Peyer's patch (tissue), 4 donors: ENCODE measurements around the gene PLEKHH3. TPM values are rescaled to one million over a fixed set of nuclear protein-coding genes. Genes with fewer than 3 reads are reported as not detected.

Source experiments
- DNase-seq, 3 donors: peaks; one replicate each; pipeline ENCODE4 v3.0.0-alpha.2; 2017 to 2019
- H3K27ac ChIP-seq, 4 donors: fragments of 200-600 bp; sonication (generic); one replicate each; pipeline ENCODE4 v1.5.1; 2016 to 2019
- H3K27me3 ChIP-seq, 2 donors: fragments of 200-600 bp; sonication (generic); one replicate each; pipeline ENCODE4 v1.5.1; 2019
- H3K36me3 ChIP-seq, 3 donors: fragments of 200-600 bp; sonication (generic); one replicate each; pipeline ENCODE4 v1.5.1; 2016 to 2019
- H3K4me1 ChIP-seq, 4 donors: fragments of 200-600 bp; sonication (generic); one replicate each; pipeline ENCODE4 v1.5.1; 2016 to 2019
- H3K4me3 ChIP-seq, 4 donors: fragments of 200-600 bp; sonication (generic); 1 replicate in 3 of 4; 2 replicates in 1 of 4; pipeline ENCODE4 v1.5.1; 2016 to 2019; ENCODE audit warnings: mild to moderate bottlenecking in 1 of 4
- H3K9me3 ChIP-seq, 4 donors: fragments of 200-600 bp; sonication (generic); one replicate each; pipeline ENCODE4 v1.5.1; 2016 to 2019; ENCODE audit warnings: mild to moderate bottlenecking in 1 of 4
- POLR2A ChIP-seq, 2 donors: fragments of 450-650 bp; IDR thresholded peaks; one replicate each; pipeline ENCODE4 v1.5.1; 2017; ENCODE audit warnings: antibody characterized with exemption in 2 of 2, mild to moderate bottlenecking in 2 of 2, moderate library complexity in 2 of 2
- total RNA-seq, 4 donors: library from RNA; depleted of rRNA; stranded (reverse); fragments of >200 nt; gene quantifications; one replicate each; pipeline ENCODE4 v1.1.0, GENCODE V29; 2016
- TF ChIP-seq, protein P1 (sequence below), 6 experiments: fragments of 450-650 bp in 4 of 6; fragments of 200-600 bp in 2 of 6; sonication (generic) in 1 of 6; IDR thresholded peaks; one replicate each; pipeline ENCODE4 v1.5.1; 2017 to 2019; ENCODE audit warnings: antibody characterized with exemption in 6 of 6, mild to moderate bottlenecking in 3 of 6, moderate library complexity in 1 of 6

Gene PLEKHH3
- total RNA-seq, 4 donors from 2014 or later: 3.5 to 14.0 (median 10.8) TPM

- Histone ChIP-seq H3K9me3 (no peaks in the 10 kb centered on the region), H3K4me3 (no peak overlapping the region), H3K4me1 (no peaks in the 10 kb centered on the region), H3K36me3 (peaks cover 0 to 9% (median 0%) of the 10 kb centered on the region in 3 donors), H3K27me3 (no peaks in the 10 kb centered on the region), H3K27ac (no peak overlapping the region)
- no peak for TF ChIP-seq POLR2A (IDR thresholded peaks at IDR 0.05)
- TF ChIP-seq, protein P1, sequence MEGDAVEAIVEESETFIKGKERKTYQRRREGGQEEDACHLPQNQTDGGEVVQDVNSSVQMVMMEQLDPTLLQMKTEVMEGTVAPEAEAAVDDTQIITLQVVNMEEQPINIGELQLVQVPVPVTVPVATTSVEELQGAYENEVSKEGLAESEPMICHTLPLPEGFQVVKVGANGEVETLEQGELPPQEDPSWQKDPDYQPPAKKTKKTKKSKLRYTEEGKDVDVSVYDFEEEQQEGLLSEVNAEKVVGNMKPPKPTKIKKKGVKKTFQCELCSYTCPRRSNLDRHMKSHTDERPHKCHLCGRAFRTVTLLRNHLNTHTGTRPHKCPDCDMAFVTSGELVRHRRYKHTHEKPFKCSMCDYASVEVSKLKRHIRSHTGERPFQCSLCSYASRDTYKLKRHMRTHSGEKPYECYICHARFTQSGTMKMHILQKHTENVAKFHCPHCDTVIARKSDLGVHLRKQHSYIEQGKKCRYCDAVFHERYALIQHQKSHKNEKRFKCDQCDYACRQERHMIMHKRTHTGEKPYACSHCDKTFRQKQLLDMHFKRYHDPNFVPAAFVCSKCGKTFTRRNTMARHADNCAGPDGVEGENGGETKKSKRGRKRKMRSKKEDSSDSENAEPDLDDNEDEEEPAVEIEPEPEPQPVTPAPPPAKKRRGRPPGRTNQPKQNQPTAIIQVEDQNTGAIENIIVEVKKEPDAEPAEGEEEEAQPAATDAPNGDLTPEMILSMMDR (IDR thresholded peaks at IDR 0.05): no peak
- no peak for DNase-seq
Measured at GRCh38 chr17:42694524-42694923, 17.7 kb upstream of the PLEKHH3 start.

DNA sequence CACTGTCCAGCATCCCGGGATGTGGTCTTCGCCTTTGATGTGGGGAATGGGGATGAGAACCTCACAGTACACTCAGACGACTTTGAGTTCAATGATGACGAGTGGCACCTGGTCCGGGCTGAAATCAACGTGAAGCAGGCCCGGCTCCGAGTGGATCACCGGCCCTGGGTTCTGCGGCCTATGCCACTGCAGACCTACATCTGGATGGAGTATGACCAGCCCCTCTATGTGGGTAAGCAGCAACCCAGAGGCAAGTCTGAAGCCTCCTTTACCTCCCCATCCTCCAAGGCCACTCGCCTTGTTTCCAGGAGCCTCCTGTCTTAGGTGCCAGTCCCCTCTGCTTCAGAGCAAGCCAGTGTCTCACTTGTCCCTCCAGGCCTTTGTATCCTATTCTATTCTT lies 15.7 kb upstream of the PLEKHH3 start:
- Histone ChIP-seq H3K4me1 (no peaks in the 10 kb centered on the region), H3K4me3 (no peak overlapping the region), H3K36me3 (peaks cover 0 to 9% (median 0%) of the 10 kb centered on the region in 3 donors), H3K27ac (no peak overlapping the region), H3K9me3 (no peaks in the 10 kb centered on the region), H3K27me3 (no peaks in the 10 kb centered on the region)
- TF ChIP-seq, protein P1 (IDR thresholded peaks at IDR 0.05): no peak
- no peak for TF ChIP-seq POLR2A (IDR thresholded peaks at IDR 0.05)
- DNase-seq: no peak

DNA sequence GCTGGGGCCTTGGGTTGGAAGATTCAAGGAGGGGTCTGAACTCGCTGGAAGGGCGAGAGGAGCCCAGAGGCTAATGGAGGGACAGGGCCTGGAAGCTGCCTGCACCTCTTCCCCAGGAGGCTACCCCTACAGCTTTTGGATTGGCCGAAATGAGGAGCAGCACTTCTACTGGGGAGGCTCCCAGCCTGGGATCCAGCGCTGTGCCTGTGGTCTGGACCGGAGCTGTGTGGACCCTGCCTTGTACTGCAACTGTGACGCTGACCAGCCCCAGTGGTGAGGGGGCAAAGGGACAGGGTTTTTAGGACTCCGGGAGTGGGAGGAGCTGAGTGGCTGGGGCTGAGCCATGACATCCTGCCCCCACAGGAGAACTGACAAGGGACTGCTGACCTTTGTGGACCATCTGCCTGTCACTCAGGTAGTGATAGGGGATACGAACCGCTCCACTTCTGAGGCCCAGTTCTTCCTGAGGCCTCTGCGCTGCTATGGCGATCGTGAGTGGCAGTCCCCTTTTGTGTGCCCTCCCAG lies 14.3 kb upstream of the PLEKHH3 start:
- H3K27ac ChIP-seq: no peak overlapping the region
- H3K4me3 ChIP-seq: no peak overlapping the region
- no peak for DNase-seq
- TF ChIP-seq, protein P1 (IDR thresholded peaks at IDR 0.05): no peak
- no peak for TF ChIP-seq POLR2A (IDR thresholded peaks at IDR 0.05)
- no peaks in the 10 kb centered on the region for H3K4me1 ChIP-seq
- no peaks in the 10 kb centered on the region for H3K27me3 ChIP-seq
- no peaks in the 10 kb centered on the region for H3K9me3 ChIP-seq
- H3K36me3 ChIP-seq: peaks cover 0 to 8% (median 0%) of the 10 kb centered on the region in 3 donors

- peaks cover 0 to 3% (median 0%) of the 10 kb centered on the region in 3 donors for H3K36me3 ChIP-seq
- no peaks in the 10 kb centered on the region for H3K4me1 ChIP-seq
- no peak for DNase-seq
- H3K27me3 ChIP-seq: no peaks in the 10 kb centered on the region
- H3K9me3 ChIP-seq: no peaks in the 10 kb centered on the region
- H3K4me3 ChIP-seq: no peak overlapping the region
- TF ChIP-seq, protein P1 (IDR thresholded peaks at IDR 0.05): no peak
- TF ChIP-seq POLR2A (IDR thresholded peaks at IDR 0.05): no peak
- H3K27ac ChIP-seq: no peak overlapping the region
Measured at GRCh38 chr17:42690596-42690995, 13.8 kb upstream of the PLEKHH3 start.

- Histone ChIP-seq H3K27me3 (no peaks in the 10 kb centered on the region), H3K4me3 (no peak overlapping the region), H3K27ac (no peak overlapping the region), H3K9me3 (no peaks in the 10 kb centered on the region), H3K4me1 (peaks cover 0 to 18% (median 2%) of the 10 kb centered on the region in 4 donors), H3K36me3 (no peaks in the 10 kb centered on the region)
- TF ChIP-seq, protein P1 (IDR thresholded peaks at IDR 0.05): no peak
- no peak for TF ChIP-seq POLR2A (IDR thresholded peaks at IDR 0.05)
- no peak for DNase-seq
Measured at GRCh38 chr17:42687707-42688320, 11.0 kb upstream of the PLEKHH3 start.
